Ovary (tissue), 3 donors: ENCODE results near the gene C11orf97.

Source experiments
- CTCF ChIP-seq, 3 donors: fragments of 450-650 bp in 2 of 3; fragments of 200-600 bp in 1 of 3; IDR thresholded peaks; one replicate each; pipeline versions ENCODE4 v1.5.1 to v1.8.0; 2016 to 2022; ENCODE audit warnings: antibody characterized with exemption in 3 of 3, mild to moderate bottlenecking in 1 of 3
- POLR2A ChIP-seq: fragments of 450-650 bp; IDR thresholded peaks from one replicate; pipeline ENCODE4 v1.6.1; 2017; ENCODE audit warnings: antibody characterized with exemption, mild to moderate bottlenecking, moderate library complexity
- donor health status: DM: no; HTN: no; CAD: no.

DNA sequence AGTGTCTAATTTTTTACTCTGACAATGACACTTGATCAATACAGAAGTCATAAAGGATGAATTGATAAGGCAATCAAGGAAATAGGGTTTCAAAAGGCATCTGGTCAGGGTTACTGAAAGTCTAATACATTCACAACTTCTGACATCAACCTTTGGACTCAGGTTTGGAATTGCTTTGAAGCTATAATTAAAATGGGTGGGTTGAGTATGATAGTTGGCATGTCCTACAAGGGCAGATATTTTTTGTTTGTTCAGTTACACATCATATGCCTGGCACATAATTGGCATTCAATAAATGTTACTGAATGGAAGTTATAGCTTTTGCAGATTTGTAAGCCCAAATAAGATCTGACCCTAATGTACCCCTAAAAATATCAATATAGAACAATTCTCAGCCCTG, 24.1 kb downstream of the C11orf97 start:
- TF ChIP-seq CTCF (IDR thresholded peaks at IDR 0.05) (no peak), POLR2A (no peak)
